GM19193 (cell line): ENCODE measurements around the gene HDAC4.

Experiments used
- POLR2A ChIP-seq: IDR thresholded peaks from 4 replicates; pipeline ENCODE4 v1.6.1; 2011; ENCODE audit not compliant: insufficient read depth, insufficient read length; ENCODE audit errors: extremely low read depth

HDAC4 gene

GRCh38 chr2:239344857-239345216 is 56.0 kb downstream of the HDAC4 start:
- no peak for TF ChIP-seq POLR2A

- TF ChIP-seq POLR2A: no peak
Measured at GRCh38 chr2:239343946-239344856, 56.6 kb downstream of the HDAC4 start.

- TF ChIP-seq POLR2A: no peak
Measured at GRCh38 chr2:239343460-239343859, 57.4 kb downstream of the HDAC4 start.

GRCh38 chr2:239341840-239342239 is 59.0 kb downstream of the HDAC4 start:
- no peak for TF ChIP-seq POLR2A

DNA sequence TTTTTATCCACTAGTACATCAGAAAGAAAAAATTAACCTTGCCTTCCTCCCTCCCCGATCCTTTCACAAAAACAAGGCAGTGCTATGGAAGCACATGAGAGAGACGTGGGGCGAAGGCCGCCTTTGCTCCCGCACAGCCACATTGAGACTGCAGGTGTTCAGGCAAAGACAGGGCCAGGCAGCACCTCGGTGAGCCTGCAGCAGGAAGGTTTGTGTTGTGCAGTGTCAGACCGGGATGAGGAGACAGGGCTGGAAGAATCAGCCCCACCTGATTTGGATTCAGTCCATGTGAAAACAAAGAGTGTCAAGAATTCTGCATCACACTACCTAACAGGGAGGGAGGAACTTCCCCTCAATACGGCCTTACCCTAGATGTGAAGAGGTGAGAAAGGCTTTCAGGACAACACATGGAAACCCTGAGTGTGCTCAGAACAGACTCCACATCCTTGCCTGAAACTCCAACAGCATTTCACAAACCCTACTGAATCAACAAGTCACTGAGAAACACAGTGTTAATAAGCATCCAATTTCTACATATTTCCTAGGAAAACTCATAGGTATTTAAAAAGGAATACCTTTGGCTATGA is 59.6 kb downstream of the HDAC4 start:
- TF ChIP-seq POLR2A: no peak

DNA sequence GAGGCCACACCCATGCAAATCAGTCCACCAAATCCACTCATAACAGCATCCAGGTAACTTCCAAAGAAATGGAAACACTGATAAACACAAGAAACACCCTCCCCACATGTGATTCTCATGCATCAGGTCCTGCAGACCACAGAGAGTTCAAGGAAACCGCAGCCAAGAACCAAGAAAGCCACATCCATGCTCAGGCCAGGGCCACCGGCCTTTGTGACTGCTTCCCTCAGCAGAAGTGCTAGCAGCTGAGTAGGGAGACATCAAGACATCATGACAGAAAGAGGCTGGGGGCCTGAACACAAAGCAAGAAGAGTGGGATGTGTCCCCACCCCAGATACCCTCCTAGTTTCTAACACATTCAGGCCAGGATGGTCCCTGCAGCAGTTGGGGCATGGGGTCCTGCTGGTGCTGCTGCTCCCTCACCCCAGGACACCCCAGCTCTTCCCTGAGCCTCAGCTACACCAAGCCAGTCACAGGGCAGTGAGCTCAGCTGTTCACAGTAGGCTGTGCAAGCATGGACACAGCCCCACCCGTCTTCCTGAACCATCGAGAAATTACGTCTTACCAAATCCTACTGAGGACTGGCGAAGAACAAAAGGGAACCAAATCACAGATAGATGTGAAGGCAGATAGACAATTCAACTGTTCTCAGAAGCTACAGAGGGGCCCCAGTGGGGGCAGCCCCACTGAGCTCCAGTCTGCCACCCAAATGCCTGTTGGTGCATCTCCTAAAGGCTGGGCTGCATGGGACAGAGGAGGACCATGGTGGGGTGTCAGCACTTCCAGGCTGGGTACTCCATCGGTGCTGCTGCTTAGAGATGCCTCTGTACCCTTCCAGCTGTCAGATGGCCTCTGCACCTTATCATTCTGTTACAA is 60.9 kb downstream of the HDAC4 start:
- TF ChIP-seq POLR2A: no peak

DNA sequence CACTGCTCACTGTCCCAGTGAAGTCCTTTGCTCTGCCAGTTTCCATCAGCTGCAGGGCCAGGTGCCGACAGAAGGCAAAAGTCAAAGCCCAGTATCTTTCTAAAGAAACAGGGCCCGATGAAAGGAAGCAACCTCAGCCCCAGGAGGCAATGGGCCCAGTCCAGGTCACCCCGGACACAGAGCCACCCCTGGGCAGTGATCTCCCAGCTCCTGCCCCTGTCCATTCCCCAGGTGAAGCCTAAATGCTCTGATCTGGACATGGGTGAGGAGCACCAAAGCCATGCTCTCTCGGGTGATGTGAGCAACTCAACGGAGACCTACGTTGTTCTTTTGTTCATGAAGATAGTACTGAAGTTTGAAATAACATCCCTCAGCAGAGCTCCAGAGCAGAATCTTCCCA is 61.6 kb downstream of the HDAC4 start:
- no peak for TF ChIP-seq POLR2A

DNA sequence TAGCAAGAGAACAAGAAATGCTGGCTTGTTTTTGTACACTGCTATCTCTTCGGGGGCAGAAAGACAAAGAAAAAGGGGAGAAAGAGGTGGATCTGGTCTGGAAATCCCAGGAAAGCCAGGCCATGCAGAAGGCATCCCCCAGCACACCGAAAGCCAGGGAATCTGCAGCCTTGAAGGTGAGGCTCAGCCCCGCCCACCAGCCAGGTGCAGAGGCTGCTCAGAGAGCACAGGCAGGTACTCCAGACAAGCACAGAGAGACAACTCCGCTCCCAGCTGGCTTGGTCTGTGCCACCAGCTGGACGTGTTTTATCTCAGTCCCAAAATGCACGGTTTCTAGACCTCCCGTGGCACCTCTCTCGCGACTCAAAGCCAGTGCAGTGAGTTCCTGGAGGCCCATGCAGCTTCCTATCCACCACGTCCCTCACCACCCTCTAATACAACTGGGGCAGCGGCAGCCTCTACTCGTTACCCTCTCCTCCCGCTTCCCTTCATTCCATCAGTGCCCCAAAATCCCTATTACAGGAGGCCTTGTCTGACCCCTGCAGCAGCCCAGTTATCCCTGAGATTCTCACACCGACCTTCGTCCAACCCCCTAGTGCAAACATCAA is 62.8 kb downstream of the HDAC4 start:
- no peak for TF ChIP-seq POLR2A

GRCh38 chr2:239337122-239337876 is 63.5 kb downstream of the HDAC4 start:
- no peak for TF ChIP-seq POLR2A

DNA sequence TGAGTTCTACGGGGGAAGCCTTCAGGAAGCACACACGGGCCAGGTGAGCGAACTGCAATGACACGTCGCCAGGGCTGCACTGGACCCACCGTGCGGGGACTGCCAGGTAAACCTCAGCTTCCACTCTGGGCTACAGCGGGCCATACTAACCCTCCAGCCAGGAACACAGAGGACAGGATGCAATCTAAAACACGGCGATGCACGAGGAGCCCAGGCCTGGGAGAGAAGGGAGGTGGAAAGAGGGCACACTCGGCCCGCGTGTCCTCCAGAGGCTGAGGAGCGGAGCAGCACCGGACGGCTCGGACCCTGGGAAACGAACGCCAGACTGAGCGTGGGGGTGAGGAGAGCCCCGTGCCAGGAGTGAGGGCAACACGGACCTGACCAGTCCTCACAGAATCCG is 69.3 kb downstream of the HDAC4 start:
- no peak for TF ChIP-seq POLR2A

- no peak for TF ChIP-seq POLR2A
Measured at GRCh38 chr2:239330836-239331235, 70.0 kb downstream of the HDAC4 start.

- no peak for TF ChIP-seq POLR2A
Measured at GRCh38 chr2:239329972-239330572, 70.7 kb downstream of the HDAC4 start.

DNA sequence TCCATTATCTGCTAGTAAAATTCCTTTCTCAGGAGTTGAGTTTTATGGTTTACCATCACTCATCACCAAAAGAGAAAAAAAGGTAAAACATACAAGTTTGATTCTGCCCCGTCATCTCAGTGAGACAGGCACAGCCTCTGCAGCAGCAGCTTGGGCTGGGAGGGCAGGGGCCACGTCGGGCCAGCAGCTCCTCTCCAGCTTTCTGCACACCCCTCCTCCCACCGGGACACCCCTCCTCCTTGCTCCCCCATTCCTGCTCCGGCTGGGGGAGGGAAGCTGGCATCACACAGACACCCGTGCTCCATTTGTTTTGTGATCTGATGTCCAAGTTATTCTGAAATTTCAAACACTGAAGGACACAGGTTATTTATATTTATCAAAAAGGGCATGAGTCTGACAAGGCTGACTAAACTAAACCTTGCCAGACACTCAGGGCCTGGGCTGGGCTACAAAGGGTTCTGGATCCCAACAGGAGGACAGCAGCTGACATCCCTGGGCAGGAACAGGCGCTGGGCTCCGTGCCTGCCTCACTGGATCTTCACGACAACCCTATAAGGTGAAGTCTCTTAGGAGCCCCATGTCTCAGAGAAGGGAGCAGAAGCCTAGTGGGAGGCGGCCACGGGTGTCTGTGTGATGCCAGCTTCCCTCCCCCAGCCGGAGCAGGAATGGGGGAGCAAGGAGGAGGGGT is 71.4 kb downstream of the HDAC4 start:
- TF ChIP-seq POLR2A: no peak
